GM12875 (cell line): ENCODE measurements around the gene RCAN2.

Source experiments
- H3K4me3 ChIP-seq: one replicate; pipeline ENCODE4 v1.5.1; 2011; ENCODE audit warnings: low read depth, low read length, control low read depth
- CTCF ChIP-seq: IDR thresholded peaks from 2 replicates; pipeline ENCODE4 v1.5.1; 2011; ENCODE audit warnings: low read depth, mild to moderate bottlenecking, control low read depth, inconsistent platforms, low read length, moderate library complexity, borderline replicate concordance; ENCODE audit not compliant: insufficient read depth

RCAN2 gene

GRCh38 chr6:46273911-46274310 is 217.3 kb downstream of the RCAN2 start:
- no peak for TF ChIP-seq CTCF
- no peak overlapping the region for H3K4me3 ChIP-seq

GRCh38 chr6:46271728-46272127 is 219.5 kb downstream of the RCAN2 start:
- H3K4me3 ChIP-seq, result no peak overlapping the region
- TF ChIP-seq CTCF, result no peak

- TF ChIP-seq CTCF, result no peak
Observed at GRCh38 chr6:46271107-46271506, 220.1 kb downstream of the RCAN2 start.

GRCh38 chr6:46270336-46270735 is 220.9 kb downstream of the RCAN2 start:
- no peak for TF ChIP-seq CTCF
- no peak overlapping the region for H3K4me3 ChIP-seq

More at GRCh38 chr6:46271107-46271506, 220.1 kb downstream of the RCAN2 start:
- no peak overlapping the region for H3K4me3 ChIP-seq

- no peak for TF ChIP-seq CTCF
- H3K4me3 ChIP-seq, result no peak overlapping the region
Observed at GRCh38 chr6:46269447-46270229, 221.6 kb downstream of the RCAN2 start.

GRCh38 chr6:46267515-46267914 is 223.7 kb downstream of the RCAN2 start:
- TF ChIP-seq CTCF, result no peak
- H3K4me3 ChIP-seq, result no peak overlapping the region

GRCh38 chr6:46265373-46265772 is 225.9 kb downstream of the RCAN2 start:
- no peak for TF ChIP-seq CTCF
- H3K4me3 ChIP-seq, result no peak overlapping the region
